ENCODE results near the gene TNFRSF19. TPM values are rescaled to one million over a fixed set of nuclear protein-coding genes. Genes with fewer than 3 reads are reported as not detected.
A peak's percentile ranks its signal among the peaks of the same experiment; 100 is the strongest.

The TNFRSF19 gene
- total and polyA plus RNA-seq, 2 of the 13 experiments (the other 11 are each of a cell fraction or from before 2014, with no cell fraction given) = 75.3 to 77.7 TPM

DNA sequence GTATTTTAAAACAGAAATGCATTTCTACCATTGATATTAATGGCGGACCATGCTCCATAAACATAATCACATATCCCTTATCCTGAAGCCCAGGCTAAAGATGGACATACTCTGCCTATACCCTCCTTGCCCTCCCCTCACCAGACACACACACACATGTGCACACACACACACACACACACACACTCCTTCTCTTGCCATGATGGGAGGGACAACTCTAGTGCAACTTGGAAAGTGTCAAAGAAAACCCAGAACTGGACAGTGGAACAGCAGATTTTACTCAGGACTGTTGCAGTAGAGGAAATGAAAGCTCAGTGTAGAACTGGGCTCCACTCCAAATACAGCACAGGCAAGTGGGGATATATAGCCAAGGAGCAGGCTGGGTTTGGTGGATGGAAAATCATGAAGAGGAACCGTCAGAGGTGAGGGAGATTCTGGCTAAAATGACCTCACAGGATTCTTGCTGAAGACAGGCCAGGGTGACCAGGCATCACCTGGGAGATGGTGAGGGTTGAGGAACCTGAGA lies 40.8 kb downstream of the TNFRSF19 start:
- Histone ChIP-seq H4K20me1 (ENCODE audit: insufficient read depth, low read length) (no peaks in the 10 kb centered on the region), H3K36me3 (replicated peaks in 1 of 2; ENCODE audit: control insufficient read depth in 1 of 2, insufficient read depth in 2 of 2, low read length in 2 of 2) (peaks cover 0 to 12% of the 10 kb centered on the region in 2 experiments; a peak in 3 of 5 replicates), H3K27ac (ENCODE audit: extremely low read length, insufficient read depth, low read length) (peak overlapping the region; percentile 81), H3K9me3 (ENCODE audit: low read length) (no peaks in the 10 kb centered on the region), H2AFZ (ENCODE audit: low read length) (no peak overlapping the region), H3K9ac (ENCODE audit: insufficient read depth, low read depth, low read length) (no peak overlapping the region), H3K79me2 (ENCODE audit: insufficient read depth, low read length) (peaks cover 17% of the 10 kb centered on the region), H3K27me3 (ENCODE audit: control insufficient read depth in 1 of 2, insufficient read depth in 2 of 2, low read length in 2 of 2) (no peaks in the 10 kb centered on the region), H3K4me1 (ENCODE audit: insufficient read depth, low read length) (peaks cover 86% of the 10 kb centered on the region), H3K4me3 (replicated peaks in 1 of 3; ENCODE audit: insufficient read depth in 1 of 3, low read depth in 2 of 3, low read length in 3 of 3) (no peak overlapping the region), H3K4me2 (ENCODE audit: low read depth, low read length) (peak overlapping the region; percentile 44; the same call in 1 of the 2 replicates)
- BruUV-seq (replicated peaks) = no TSS peak
- CTCF ChIA-PET (ENCODE audit: low intra/inter-chr PET ratio, low total read pairs) = no interaction called here
- 95% methylated on average over 2 of the region's 2 CpGs for WGBS (ENCODE audit: low lambda C conversion rate)
- intact Hi-C loops (cut with micrococcal nuclease; ENCODE audit: unreplicated experiment) = no loop called here
- DNase-seq (ENCODE audit: low spot score) (no peak), FAIRE-seq (no peak), ATAC-seq (no peak)
- TF ChIP-seq REST (IDR thresholded peaks at IDR 0.05; ENCODE audit: borderline replicate concordance in 1 of 2, low read depth in 1 of 2, low read length in 2 of 2) (no peak), ERF (CRISPR knock-in tag; IDR thresholded peaks at IDR 0.05) (no peak), ISX (CRISPR knock-in tag; conservative IDR thresholded peaks at IDR 0.05) (no peak), SRSF9 (IDR thresholded peaks at IDR 0.05; ENCODE audit: borderline replicate concordance, insufficient read depth, low read depth, low read length, poor library complexity, severe bottlenecking) (no peak), USF2 (IDR thresholded peaks at IDR 0.05; ENCODE audit: low read depth, low read length) (no peak), USF2 (CRISPR knock-in tag; IDR thresholded peaks at IDR 0.05; ENCODE audit: borderline replicate concordance) (no peak), CC2D1A (CRISPR knock-in tag; IDR thresholded peaks at IDR 0.05) (no peak), KAT2B (IDR thresholded peaks at IDR 0.05; ENCODE audit: borderline replicate concordance, low read depth, low read length) (no peak), XBP1 (CRISPR knock-in tag; IDR thresholded peaks at IDR 0.05) (no peak), TBL1XR1 (IDR thresholded peaks at IDR 0.05; ENCODE audit: borderline replicate concordance, low read length, partially characterized antibody) (no peak), RAD51 (IDR thresholded peaks at IDR 0.05; ENCODE audit: borderline replicate concordance) (no peak), ZBTB33 (CRISPR knock-in tag; IDR thresholded peaks at IDR 0.05) (no peak), ARHGAP35 (CRISPR knock-in tag; IDR thresholded peaks at IDR 0.05; ENCODE audit: borderline replicate concordance) (no peak), JUN (CRISPR knock-in tag; IDR thresholded peaks at IDR 0.05) (no peak)
- TF ChIP-seq, protein P1, sequence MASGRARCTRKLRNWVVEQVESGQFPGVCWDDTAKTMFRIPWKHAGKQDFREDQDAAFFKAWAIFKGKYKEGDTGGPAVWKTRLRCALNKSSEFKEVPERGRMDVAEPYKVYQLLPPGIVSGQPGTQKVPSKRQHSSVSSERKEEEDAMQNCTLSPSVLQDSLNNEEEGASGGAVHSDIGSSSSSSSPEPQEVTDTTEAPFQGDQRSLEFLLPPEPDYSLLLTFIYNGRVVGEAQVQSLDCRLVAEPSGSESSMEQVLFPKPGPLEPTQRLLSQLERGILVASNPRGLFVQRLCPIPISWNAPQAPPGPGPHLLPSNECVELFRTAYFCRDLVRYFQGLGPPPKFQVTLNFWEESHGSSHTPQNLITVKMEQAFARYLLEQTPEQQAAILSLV (CRISPR knock-in tag; IDR thresholded peaks at IDR 0.05; ENCODE audit: borderline replicate concordance) = no peak
- in situ Hi-C loops (cut with HindIII; ENCODE audit: extremely low pct_ligation_motif_present, low pct_unique_long_range_greater_than_20kb) = no loop called here
- POLR2A ChIA-PET = no interaction called here
